NCI-H2029 treated with DMSO at 0.1 percent for 48 hours (cell line): Measurements from ENCODE around the gene TRIM13.

Source experiments
- DNase-seq: peaks from one replicate; lab custom pipeline; 2025; lab: John Stamatoyannopoulos, UW

TRIM13 gene

GRCh38 chr13:50065712-50066111, 68.9 kb downstream of the TRIM13 start:
- no peak for DNase-seq
